GDM1 (cell line): Measurements from ENCODE around the gene TTBK1.

Experiments
- DNase-seq: peaks from one replicate; lab custom pipeline; 2025; lab: John Stamatoyannopoulos, UW

Gene TTBK1

DNA sequence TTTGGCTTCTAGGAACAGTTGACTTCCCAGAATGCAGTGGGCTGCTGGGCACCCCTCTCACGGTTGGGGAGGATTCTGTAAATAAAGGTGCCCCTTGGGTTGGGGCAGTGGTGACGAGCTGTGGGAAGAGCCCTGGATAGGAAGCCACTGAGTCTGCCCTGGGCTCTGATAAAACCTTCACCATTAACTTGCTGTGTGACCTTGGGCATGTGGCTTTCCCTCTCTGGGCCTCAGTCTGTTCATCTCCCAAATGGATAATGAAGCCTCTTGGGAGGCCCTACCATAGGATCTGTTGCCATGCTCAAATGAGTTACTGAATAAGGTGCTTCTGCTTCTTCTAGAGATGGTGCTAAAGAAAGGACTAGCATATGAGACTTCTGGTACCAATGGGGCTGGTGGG lies 61.6 kb downstream of the TTBK1 start:
- no peak for DNase-seq

DNA sequence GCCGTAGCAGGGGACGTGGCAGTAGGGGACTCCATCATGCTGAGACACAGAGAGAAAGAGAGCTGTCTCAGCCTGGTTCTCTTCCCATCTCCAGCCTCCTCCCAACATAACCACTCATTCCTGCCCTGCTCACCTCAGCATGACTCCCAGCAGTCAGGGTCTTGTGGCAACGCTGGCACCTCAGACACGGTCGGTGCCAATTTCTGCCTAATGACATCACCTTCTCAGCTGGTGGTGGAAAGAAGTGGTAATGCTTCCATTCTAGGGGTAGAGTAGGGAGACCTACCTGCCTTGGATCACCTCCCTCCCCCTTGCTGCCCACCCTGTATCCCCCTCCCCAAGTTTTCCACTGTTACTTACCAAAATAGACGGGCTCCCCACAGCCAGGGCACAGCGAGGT lies 62.8 kb downstream of the TTBK1 start:
- DNase-seq: no peak

- no peak for DNase-seq
Measured at GRCh38 chr6:43307451-43308100, 64.3 kb downstream of the TTBK1 start.

GRCh38 chr6:43308101-43308989 lies 65.1 kb downstream of the TTBK1 start, which contains the start of gene CRIP3:
Gene CRIP3 (minus strand): TSS chr6:43308826. CDS start chr6:43308792, 34 bp downstream.
- DNase-seq: no peak

DNA sequence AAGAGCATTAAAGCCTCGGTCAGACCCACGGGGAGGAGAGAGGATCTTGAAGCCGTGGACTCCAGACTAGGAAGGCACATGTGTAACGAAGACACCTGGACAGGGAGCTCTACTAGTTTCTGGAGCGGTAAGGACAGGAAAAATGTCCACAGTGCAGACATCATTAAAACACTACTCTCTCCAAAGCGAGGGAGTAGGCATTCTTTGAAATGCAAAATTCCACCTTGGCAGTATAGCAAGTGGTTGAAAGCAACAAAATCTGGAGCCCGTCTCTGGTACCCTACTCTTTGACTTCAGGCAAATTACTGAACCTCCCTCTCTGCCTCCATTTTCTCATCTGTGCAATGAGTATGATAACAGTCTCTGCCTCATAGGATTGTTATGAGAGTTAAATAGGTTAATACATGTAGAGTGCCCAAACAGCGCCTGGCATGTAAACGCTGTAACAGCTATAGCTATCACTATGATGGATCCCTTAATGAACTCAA lies 65.8 kb downstream of the TTBK1 start:
- DNase-seq: no peak

DNA sequence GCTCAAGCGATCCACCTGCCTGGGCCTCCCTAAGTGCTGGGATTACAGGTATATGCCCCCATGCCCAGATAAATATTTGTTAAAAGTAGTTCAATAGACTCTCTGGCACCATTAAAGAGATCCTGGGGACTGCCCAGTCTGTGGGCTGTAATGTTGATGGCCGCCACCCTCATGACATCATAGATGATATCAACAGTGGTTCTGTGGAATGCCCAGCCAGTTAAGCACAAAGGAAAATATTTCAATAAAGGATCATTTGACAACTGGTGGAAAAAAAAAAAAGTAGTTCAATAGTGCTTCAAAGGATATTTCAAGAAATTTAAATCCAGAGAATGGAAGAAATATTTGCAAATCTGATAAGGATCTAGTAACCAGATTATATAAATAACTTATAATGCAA lies 66.9 kb downstream of the TTBK1 start:
- DNase-seq: no peak

- DNase-seq: peak; percentile 38
Measured at GRCh38 chr6:43310624-43311023, 67.3 kb downstream of the TTBK1 start.

DNA sequence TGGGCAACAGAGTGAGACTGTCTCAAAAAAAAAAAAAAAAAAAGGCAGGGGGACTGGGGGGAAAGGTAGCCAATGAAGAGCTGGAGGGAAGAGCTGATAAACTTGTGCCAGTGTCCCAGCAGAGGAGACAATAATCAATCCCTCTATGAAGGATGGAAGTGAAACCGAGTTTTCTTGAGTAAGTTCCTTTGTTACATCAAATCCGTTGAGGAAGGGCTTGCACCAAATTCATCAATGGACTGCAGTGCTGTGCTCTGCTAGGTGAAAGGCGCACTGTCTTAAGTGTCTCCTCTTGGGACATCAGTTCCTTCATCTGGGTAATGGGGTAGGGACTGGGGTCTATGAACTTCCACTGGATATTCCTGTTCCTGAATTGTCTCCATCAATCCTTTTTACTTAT lies 68.4 kb downstream of the TTBK1 start:
- no peak for DNase-seq

- DNase-seq: no peak
Measured at GRCh38 chr6:43313813-43314212, 70.5 kb downstream of the TTBK1 start.

GRCh38 chr6:43318011-43318410 lies 74.7 kb downstream of the TTBK1 start:
- DNase-seq: no peak

GRCh38 chr6:43325876-43326275 lies 82.6 kb downstream of the TTBK1 start:
- DNase-seq: no peak

DNA sequence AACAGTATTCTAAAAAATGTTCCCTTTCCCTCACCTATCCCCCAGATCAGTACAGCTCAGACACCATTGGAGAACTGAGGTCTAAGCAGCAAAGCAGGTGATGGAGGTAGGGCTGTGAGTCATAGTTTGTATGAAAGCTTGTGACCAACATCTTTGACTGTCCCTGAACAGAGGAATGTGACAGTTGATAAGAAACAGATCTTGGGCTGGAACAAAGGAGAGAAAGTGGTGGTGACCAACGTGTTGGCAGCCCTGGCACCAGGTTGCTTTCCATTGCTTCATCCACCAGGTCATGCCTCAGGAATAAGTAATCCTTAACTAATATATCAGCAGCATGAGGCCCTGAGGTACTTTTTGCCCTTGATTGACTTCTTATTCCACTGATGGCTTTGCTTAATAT lies 85.2 kb downstream of the TTBK1 start:
- DNase-seq: no peak

- DNase-seq: no peak
Measured at GRCh38 chr6:43331470-43331869, 88.2 kb downstream of the TTBK1 start.

DNA sequence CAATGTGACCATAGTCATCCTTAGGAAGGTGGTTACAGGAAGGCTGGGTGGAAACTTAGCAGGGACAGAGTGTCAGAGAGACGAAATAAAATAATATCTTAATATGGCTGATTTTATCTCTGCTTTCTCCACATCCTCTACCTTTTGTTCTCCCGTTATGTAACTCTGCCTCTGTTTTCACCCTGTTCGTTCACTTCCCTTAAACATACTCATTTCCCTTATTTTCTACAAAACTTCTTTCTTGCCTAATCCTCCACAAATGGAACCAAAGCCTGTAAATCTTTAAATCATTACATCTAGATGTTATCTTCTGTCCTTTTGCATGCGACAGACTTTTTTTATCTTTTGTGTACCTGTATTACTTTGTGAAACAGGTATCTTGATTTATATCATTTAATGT lies 88.6 kb downstream of the TTBK1 start:
- no peak for DNase-seq

- DNase-seq: peak; percentile 2
Measured at GRCh38 chr6:43334466-43335095, 91.3 kb downstream of the TTBK1 start.

DNA sequence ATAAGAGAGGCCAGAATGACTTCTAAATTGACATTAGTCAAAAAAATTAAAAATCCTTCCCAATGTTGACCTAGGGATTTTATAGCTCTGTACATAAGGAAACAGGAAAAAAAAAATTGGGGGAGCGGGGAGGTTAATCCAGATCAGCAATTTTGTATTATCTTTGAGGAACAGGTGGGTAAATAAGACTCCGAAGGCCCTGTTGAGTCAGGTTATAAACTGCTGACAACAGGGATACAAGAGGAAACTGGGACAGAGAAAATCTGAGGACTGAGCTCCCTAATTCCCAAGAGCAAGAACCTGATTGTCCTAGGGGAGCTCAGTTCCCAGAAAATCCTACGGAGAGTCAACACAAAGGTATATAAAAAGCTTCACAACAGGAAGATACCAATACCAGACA lies 92.2 kb downstream of the TTBK1 start:
- no peak for DNase-seq

DNA sequence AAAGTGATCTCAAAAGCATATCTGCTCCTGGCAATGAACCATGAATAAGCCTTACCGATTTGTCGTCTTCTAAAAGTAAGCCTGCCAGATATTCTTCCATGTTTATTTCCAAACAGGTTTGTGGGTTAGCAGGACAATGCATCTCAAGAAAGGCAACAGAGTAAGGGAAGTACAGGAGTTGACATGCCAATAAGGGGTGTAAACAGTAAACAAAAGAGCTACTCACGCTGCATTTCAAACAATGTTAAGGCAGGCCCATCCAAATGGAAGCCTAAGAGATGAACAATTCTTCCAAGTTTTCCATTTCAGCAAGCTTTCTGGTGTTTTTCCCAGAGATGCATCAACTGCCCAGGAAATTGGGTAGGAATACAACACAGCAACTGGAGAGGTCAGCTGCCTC lies 93.1 kb downstream of the TTBK1 start:
- no peak for DNase-seq
